Ovary (tissue), 9 donors: ENCODE results near the gene LRPPRC. TPM values are rescaled to one million over a fixed set of nuclear protein-coding genes. Genes with fewer than 3 reads are reported as not detected.

Experiments used
- DNase-seq, 5 donors: peaks; one replicate each; pipeline ENCODE4 v3.0.0-alpha.2; 2019 to 2020
- H3K27ac ChIP-seq, 2 donors: fragments of 200-600 bp; one replicate each; pipeline versions ENCODE4 v1.5.1 to v1.8.0; 2019 to 2022
- H3K27me3 ChIP-seq: fragments of 200-600 bp; one replicate; pipeline ENCODE4 v1.8.0; 2022
- H3K36me3 ChIP-seq: fragments of 200-600 bp; sonication (generic); one replicate; pipeline ENCODE4 v1.5.1; 2019
- H3K4me1 ChIP-seq: one replicate; pipeline ENCODE4 v1.8.1; 2013; ENCODE audit warnings: mild to moderate bottlenecking, moderate library complexity; ENCODE audit not compliant: insufficient read depth
- H3K4me3 ChIP-seq: fragments of 200-600 bp; sonication (generic); one replicate; pipeline ENCODE4 v1.5.1; 2017
- H3K9me3 ChIP-seq, 2 donors: fragments of 200-600 bp in 1 of 2; sonication (generic) in 1 of 2; one replicate each; pipeline versions ENCODE4 v1.5.1 to v1.8.1; 2013 to 2019; ENCODE audit warnings: mild to moderate bottlenecking in 1 of 2, moderate library complexity in 1 of 2
- EP300 ChIP-seq: sonication (generic); formaldehyde crosslinking; IDR thresholded peaks from one replicate; pipeline ENCODE4 v1.6.1; 2017; ENCODE audit warnings: antibody characterized with exemption
- POLR2A ChIP-seq: fragments of 450-650 bp; IDR thresholded peaks from one replicate; pipeline ENCODE4 v1.6.1; 2017; ENCODE audit warnings: antibody characterized with exemption, mild to moderate bottlenecking, moderate library complexity
- WGBS, 3 donors: extraction: QIAGEN DNeasy Blood & Tissue Kit in 1 of 3; methylation state at CpG; one replicate each; pipeline versions ENCODE4 v1.1.5 to v1.1.7; 2013 to 2017; 5-methylcytosine and 5-hydroxymethylcytosine counted together
- intact Hi-C, 4 donors: fragments of 100-400 bp; cut with DNase I; formaldehyde crosslinking; loops; one replicate each; pipeline versions ENCODE4 v1.11.0 to v1.15.1; 2022 to 2023
- polyA plus RNA-seq, 2 donors: library from polyadenylated mRNA; stranded (reverse); fragments of 200-250 nt in 1 of 2; fragments of 350-450 nt in 1 of 2; fragmentation: Illumina TruSeq in 1 of 2; extraction: RNeasy Lipid Tissue Mini Kit (QIAGEN cat#74804) in 1 of 2; gene quantifications; one replicate each; pipeline ENCODE4 v1.2.3, GENCODE V29; 2013 to 2014
- total RNA-seq, 7 donors: library from RNA; depleted of rRNA in 2 of 7; stranded (reverse); fragments of >200 nt in 2 of 7; fragmentation: NEBNext Ultra II Directional in 3 of 7; extraction: Animal tissue kit (Norgen Biotek cat#: 25700) in 3 of 7; gene quantifications; one replicate each; pipeline versions ENCODE4 v1.1.0 to v1.2.4, GENCODE V29; 2016 to 2023
- TF ChIP-seq, protein P1 (sequence below), 3 donors: fragments of 450-650 bp in 2 of 3; fragments of 200-600 bp in 1 of 3; IDR thresholded peaks; one replicate each; pipeline versions ENCODE4 v1.5.1 to v1.8.0; 2016 to 2022; ENCODE audit warnings: antibody characterized with exemption in 3 of 3, mild to moderate bottlenecking in 1 of 3
- donor health status: DM: no; HTN: no; CAD: no; lungs with moderate emphysema.
- donor health status: DM: no; HTN: no; CAD: no.
- donor health status: Bipolar disorder and iron deficiency.
- donor health status: DM: yes; HTN: yes; CAD: no.
- donor health status: DM: no; HTN: no; CAD: no.
- donor health status: DM: yes; HTN: yes; CAD: no.

The LRPPRC gene
- total and polyA plus RNA-seq, 9 donors: 27.6 to 74.9 (median 66.9) TPM

DNA sequence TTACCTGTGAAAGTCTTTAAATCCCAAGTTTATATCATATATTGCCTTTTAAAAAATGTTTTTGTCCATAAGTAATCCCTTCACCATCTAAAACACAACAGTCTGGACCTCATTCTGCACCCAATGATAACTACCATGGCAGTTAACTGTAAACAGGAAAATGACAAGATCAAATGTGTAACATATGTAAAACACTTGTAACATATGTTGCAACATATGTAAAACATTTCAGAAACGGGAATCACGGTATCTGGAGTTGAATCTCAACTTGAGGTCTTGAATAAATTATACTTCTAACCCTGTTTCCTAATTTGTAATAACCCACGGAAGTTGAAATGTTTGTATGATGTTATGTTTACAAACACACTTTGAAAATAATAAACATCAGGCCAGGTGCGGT is 6.2 kb downstream of the LRPPRC start:
- no peak overlapping the region for H3K27ac ChIP-seq
- H3K27me3 ChIP-seq: no peaks in the 10 kb centered on the region
- no peak for TF ChIP-seq EP300
- TF ChIP-seq, protein P1, sequence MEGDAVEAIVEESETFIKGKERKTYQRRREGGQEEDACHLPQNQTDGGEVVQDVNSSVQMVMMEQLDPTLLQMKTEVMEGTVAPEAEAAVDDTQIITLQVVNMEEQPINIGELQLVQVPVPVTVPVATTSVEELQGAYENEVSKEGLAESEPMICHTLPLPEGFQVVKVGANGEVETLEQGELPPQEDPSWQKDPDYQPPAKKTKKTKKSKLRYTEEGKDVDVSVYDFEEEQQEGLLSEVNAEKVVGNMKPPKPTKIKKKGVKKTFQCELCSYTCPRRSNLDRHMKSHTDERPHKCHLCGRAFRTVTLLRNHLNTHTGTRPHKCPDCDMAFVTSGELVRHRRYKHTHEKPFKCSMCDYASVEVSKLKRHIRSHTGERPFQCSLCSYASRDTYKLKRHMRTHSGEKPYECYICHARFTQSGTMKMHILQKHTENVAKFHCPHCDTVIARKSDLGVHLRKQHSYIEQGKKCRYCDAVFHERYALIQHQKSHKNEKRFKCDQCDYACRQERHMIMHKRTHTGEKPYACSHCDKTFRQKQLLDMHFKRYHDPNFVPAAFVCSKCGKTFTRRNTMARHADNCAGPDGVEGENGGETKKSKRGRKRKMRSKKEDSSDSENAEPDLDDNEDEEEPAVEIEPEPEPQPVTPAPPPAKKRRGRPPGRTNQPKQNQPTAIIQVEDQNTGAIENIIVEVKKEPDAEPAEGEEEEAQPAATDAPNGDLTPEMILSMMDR (IDR thresholded peaks at IDR 0.05): no peak
- no peaks in the 10 kb centered on the region for H3K36me3 ChIP-seq
- H3K4me3 ChIP-seq: no peak overlapping the region
- peaks cover 4% of the 10 kb centered on the region for H3K4me1 ChIP-seq
- intact Hi-C loops: no loop called here
- 86 to 89% (median 88%) methylated on average over 4 of the region's 4 CpGs for WGBS, 3 donors
- no peak for DNase-seq
- H3K9me3 ChIP-seq: no peaks in the 10 kb centered on the region

- intact Hi-C loops: no loop called here
- 91 to 95% (median 94%) methylated on average over 6 of the region's 6 CpGs for WGBS, 3 donors
- Histone ChIP-seq H3K36me3 (no peaks in the 10 kb centered on the region), H3K27ac (no peak overlapping the region), H3K27me3 (no peaks in the 10 kb centered on the region), H3K4me1 (no peaks in the 10 kb centered on the region), H3K9me3 (no peaks in the 10 kb centered on the region), H3K4me3 (no peak overlapping the region)
- no peak for TF ChIP-seq POLR2A
- no peak for TF ChIP-seq EP300
- TF ChIP-seq, protein P1 (IDR thresholded peaks at IDR 0.05): no peak
- no peak for DNase-seq
These were observed 9.2 kb downstream of the LRPPRC start for GRCh38 chr2:43986600-43986999.

DNA sequence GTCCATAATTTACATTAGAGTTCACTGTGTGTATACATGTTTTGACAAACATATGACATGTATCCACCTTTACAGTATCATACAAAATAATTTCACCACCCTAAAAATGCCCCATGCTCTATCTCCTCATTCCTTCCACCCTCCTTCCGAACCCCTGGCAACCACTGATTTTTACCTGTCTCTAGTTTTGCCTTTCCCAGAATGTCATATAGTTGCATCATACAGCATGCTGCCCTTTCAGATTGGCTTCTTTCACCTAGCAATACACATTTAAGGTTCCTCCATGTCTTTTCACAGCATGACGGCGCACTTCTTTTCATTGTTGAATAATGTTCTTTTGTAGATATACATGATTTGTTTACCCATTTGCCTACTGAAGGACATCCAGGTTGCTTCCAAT is 10.4 kb downstream of the LRPPRC start:
- no peak for TF ChIP-seq POLR2A
- TF ChIP-seq, protein P1 (IDR thresholded peaks at IDR 0.05): no peak
- no peak for TF ChIP-seq EP300
- no peaks in the 10 kb centered on the region for H3K36me3 ChIP-seq
- intact Hi-C loops: no loop called here
- 97 to 98% (median 98%) methylated on average over 3 of the region's 3 CpGs for WGBS, 3 donors
- no peak overlapping the region for H3K27ac ChIP-seq
- no peaks in the 10 kb centered on the region for H3K9me3 ChIP-seq
- H3K4me1 ChIP-seq: no peaks in the 10 kb centered on the region
- H3K4me3 ChIP-seq: no peak overlapping the region
- no peak for DNase-seq
- H3K27me3 ChIP-seq: no peaks in the 10 kb centered on the region

DNA sequence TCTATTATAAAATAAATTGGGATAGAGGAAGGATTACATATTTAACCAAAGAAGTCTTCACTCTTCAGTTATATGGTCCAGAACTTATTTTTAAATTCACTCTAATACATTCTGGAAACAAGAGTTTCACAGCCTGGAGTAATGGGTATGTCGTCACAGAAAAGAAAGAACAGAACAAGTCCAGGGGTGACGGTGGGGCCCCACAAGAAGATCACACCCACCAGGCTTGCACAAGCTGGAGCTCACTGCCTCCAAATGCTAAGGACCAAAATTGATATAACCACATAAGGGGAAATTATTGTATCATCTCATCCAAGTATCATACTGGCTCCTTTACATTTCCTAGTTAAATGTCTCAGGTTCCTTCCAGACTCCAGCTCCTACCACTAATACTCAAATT is 11.3 kb downstream of the LRPPRC start:
- no peak for DNase-seq
- 91 to 92% (median 91%) methylated on average over 2 of the region's 2 CpGs for WGBS, 3 donors
- H3K4me1 ChIP-seq: no peaks in the 10 kb centered on the region
- H3K36me3 ChIP-seq: no peaks in the 10 kb centered on the region
- no peaks in the 10 kb centered on the region for H3K27me3 ChIP-seq
- no peak overlapping the region for H3K4me3 ChIP-seq
- no peaks in the 10 kb centered on the region for H3K9me3 ChIP-seq
- TF ChIP-seq EP300: no peak
- TF ChIP-seq, protein P1 (IDR thresholded peaks at IDR 0.05): no peak
- no peak for TF ChIP-seq POLR2A
- intact Hi-C loops: no loop called here
- no peak overlapping the region for H3K27ac ChIP-seq

DNA sequence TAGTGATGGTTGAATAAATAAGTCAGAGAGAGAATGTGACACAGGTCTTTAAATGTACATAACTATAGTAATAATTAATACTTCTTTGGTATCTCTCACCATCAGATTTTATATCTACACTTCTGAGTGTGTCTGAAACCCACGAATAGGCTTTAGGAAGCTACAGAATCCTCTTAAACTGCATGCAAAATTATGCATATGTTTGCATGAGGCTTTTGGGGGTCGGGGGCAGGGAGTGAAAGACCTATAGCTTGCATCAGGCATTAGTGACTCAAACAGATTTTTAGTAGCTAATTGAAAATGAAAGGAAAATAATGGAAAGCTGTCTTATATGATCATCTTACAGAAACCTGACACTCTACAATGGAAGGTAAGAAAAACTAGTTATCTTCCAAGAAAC is 14.9 kb downstream of the LRPPRC start:
- no peaks in the 10 kb centered on the region for H3K27me3 ChIP-seq
- TF ChIP-seq EP300 (no peak), POLR2A (no peak)
- TF ChIP-seq, protein P1 (IDR thresholded peaks at IDR 0.05): no peak
- no peaks in the 10 kb centered on the region for H3K9me3 ChIP-seq
- no peaks in the 10 kb centered on the region for H3K36me3 ChIP-seq
- intact Hi-C loops: no loop called here
- no peak overlapping the region for H3K4me3 ChIP-seq
- WGBS, 3 donors: 89 to 94% (median 93%) methylated on average over 2 of the region's 2 CpGs
- DNase-seq: no peak
- H3K4me1 ChIP-seq: no peaks in the 10 kb centered on the region
- no peak overlapping the region for H3K27ac ChIP-seq
